ACC112 (cell line): ENCODE data around the gene AKAP9.
A peak's percentile ranks its signal among the peaks of the same experiment; 100 is the strongest.
"Not testable (repeated sequence)": the region's sequence is repeated elsewhere in the genome, so short reads cannot be mapped to it uniquely, and the experiment has no call there.

Experiments
- H2AFZ ChIP-seq: fragments of 200-600 bp; sonication (generic); one replicate; pipeline ENCODE4 v1.6.0; 2017; ENCODE audit warnings: antibody characterized with exemption, low read length; ENCODE audit not compliant: unreplicated experiment
- H3K27ac ChIP-seq: fragments of 200-600 bp; sonication (generic); 2 replicates; pipeline ENCODE4 v1.5.1; 2014; ENCODE audit warnings: low read depth, mild to moderate bottlenecking, antibody characterized with exemption, low read length, moderate library complexity
- H3K27me3 ChIP-seq: fragments of 200-600 bp; sonication (generic); 2 replicates; pipeline ENCODE4 v1.6.1; 2014; ENCODE audit warnings: mild to moderate bottlenecking, antibody characterized with exemption, low read length, moderate library complexity, mixed read lengths; ENCODE audit not compliant: insufficient read depth
- H3K36me3 ChIP-seq: fragments of 200-600 bp; sonication (generic); 2 replicates; pipeline ENCODE4 v1.6.1; 2016; ENCODE audit warnings: mild to moderate bottlenecking, antibody characterized with exemption, low read length, moderate library complexity, mixed read lengths; ENCODE audit not compliant: insufficient read depth
- H3K4me1 ChIP-seq: fragments of 200-600 bp; sonication (generic); one replicate; pipeline ENCODE4 v1.6.1; 2016; ENCODE audit warnings: low read length, mixed read lengths; ENCODE audit not compliant: insufficient read depth, unreplicated experiment, control insufficient read depth
- H3K4me3 ChIP-seq: fragments of 200-600 bp; sonication (generic); 2 replicates; pipeline ENCODE4 v1.5.1; 2014; ENCODE audit warnings: mild to moderate bottlenecking, low read depth, low read length
- H3K79me2 ChIP-seq: fragments of 200-600 bp; sonication (generic); one replicate; pipeline ENCODE4 v1.6.0; 2016; ENCODE audit warnings: low read length; ENCODE audit not compliant: control insufficient read depth, unreplicated experiment, insufficient read depth

Gene AKAP9

GRCh38 chr7:92131093-92131492 lies 190.4 kb downstream of the AKAP9 start:
- H3K27ac ChIP-seq: no peak overlapping the region
- H3K27me3 ChIP-seq: no peaks in the 10 kb centered on the region
- H3K36me3 ChIP-seq: peaks cover 15% of the 10 kb centered on the region; the same call in 1 of the 2 replicates
- H3K4me3 ChIP-seq: no peak overlapping the region
- peaks cover 5% of the 10 kb centered on the region for H3K4me1 ChIP-seq
- H2AFZ ChIP-seq: no peak overlapping the region
- H3K79me2 ChIP-seq: peaks cover 44% of the 10 kb centered on the region

GRCh38 chr7:92131764-92132330 lies 191.2 kb downstream of the AKAP9 start:
- Histone ChIP-seq H3K4me3 (peak overlapping the region; percentile 89), H3K27ac (no peak overlapping the region), H3K79me2 (peaks cover 44% of the 10 kb centered on the region), H2AFZ (no peak overlapping the region), H3K36me3 (peaks cover 15% of the 10 kb centered on the region; the same call in 1 of the 2 replicates), H3K27me3 (no peaks in the 10 kb centered on the region), H3K4me1 (peaks cover 5% of the 10 kb centered on the region)

- Histone ChIP-seq H3K36me3 (0 out of 2 replicates have a peak, but pooled peaks cover 5% of the 10 kb centered on the region), H2AFZ (peak overlapping the region; percentile 89), H3K4me3 (peak overlapping the region; percentile 89), H3K79me2 (peaks cover 44% of the 10 kb centered on the region), H3K4me1 (peaks cover 5% of the 10 kb centered on the region), H3K27ac (no peak overlapping the region), H3K27me3 (no peaks in the 10 kb centered on the region)
These were observed 192.6 kb downstream of the AKAP9 start for GRCh38 chr7:92133133-92133736.

GRCh38 chr7:92133737-92134270 lies 193.1 kb downstream of the AKAP9 start:
- peaks cover 44% of the 10 kb centered on the region for H3K79me2 ChIP-seq
- H3K36me3 ChIP-seq: 0 out of 2 replicates have a peak, but pooled peaks cover 5% of the 10 kb centered on the region
- H3K4me1 ChIP-seq: peaks cover 5% of the 10 kb centered on the region
- peak overlapping the region; percentile 90 for H3K27ac ChIP-seq
- peak overlapping the region; percentile 89 for H3K4me3 ChIP-seq
- H3K27me3 ChIP-seq: no peaks in the 10 kb centered on the region
- peak overlapping the region; percentile 89 for H2AFZ ChIP-seq

- Histone ChIP-seq H3K27ac (peak within 1 kb of the TSS; percentile 90), H2AFZ (peak within 1 kb of the TSS; percentile 89), H3K79me2 (peaks cover 44% of the 10 kb centered on the region), H3K4me1 (peaks cover 5% of the 10 kb centered on the region), H3K4me3 (peak within 1 kb of the TSS; percentile 89), H3K36me3 (0 out of 2 replicates have a peak, but pooled peaks cover 5% of the 10 kb centered on the region), H3K27me3 (no peaks in the 10 kb centered on the region)
These were observed 193.8 kb downstream of the AKAP9 start, which contains the start of gene CYP51A1 for GRCh38 chr7:92134271-92135051. Gene CYP51A1, minus strand, starts transcription at chr7:92134477. Its CDS starts 113 bp downstream, at chr7:92134364.

- Histone ChIP-seq H3K4me1 (peaks cover 5% of the 10 kb centered on the region), H3K79me2 (peaks cover 36% of the 10 kb centered on the region), H3K27ac (peak overlapping the region; percentile 90), H2AFZ (peak overlapping the region; percentile 89), H3K36me3 (no peaks in the 10 kb centered on the region), H3K27me3 (no peaks in the 10 kb centered on the region), H3K4me3 (peak overlapping the region; percentile 89)
These were observed 194.6 kb downstream of the AKAP9 start for GRCh38 chr7:92135052-92135889.

- Histone ChIP-seq H3K4me3 (no peak overlapping the region), H3K4me1 (no peaks in the 10 kb centered on the region), H3K27me3 (no peaks in the 10 kb centered on the region), H2AFZ (no peak overlapping the region), H3K36me3 (no peaks in the 10 kb centered on the region), H3K27ac (no peak overlapping the region), H3K79me2 (peaks cover 15% of the 10 kb centered on the region)
These were observed 196.9 kb downstream of the AKAP9 start for GRCh38 chr7:92137557-92137956.

GRCh38 chr7:92141161-92141560 lies 200.5 kb downstream of the AKAP9 start:
- H3K4me3 ChIP-seq: no peak overlapping the region
- no peaks in the 10 kb centered on the region for H3K79me2 ChIP-seq
- no peak overlapping the region for H3K27ac ChIP-seq
- no peaks in the 10 kb centered on the region for H3K36me3 ChIP-seq
- H3K27me3 ChIP-seq: no peaks in the 10 kb centered on the region
- no peak overlapping the region for H2AFZ ChIP-seq
- H3K4me1 ChIP-seq: no peaks in the 10 kb centered on the region

GRCh38 chr7:92142791-92143190 lies 202.1 kb downstream of the AKAP9 start:
- H3K79me2 ChIP-seq, H3K4me3 ChIP-seq, H3K27me3 ChIP-seq, H3K4me1 ChIP-seq, H3K27ac ChIP-seq, H3K36me3 ChIP-seq, H2AFZ ChIP-seq: not testable (repeated sequence)
